Mesothelial cell of epicardium (in vitro differentiated cells): ENCODE measurements around the gene ZDHHC8. TPM values are rescaled to one million over a fixed set of nuclear protein-coding genes. Genes with fewer than 3 reads are reported as not detected.

Experiments used
- DNase-seq, 2 experiments: peaks; one replicate each; pipeline ENCODE4 v3.0.0; 2021; ENCODE audit warnings: low spot score in 2 of 2; ENCODE audit not compliant: unreplicated experiment in 2 of 2
- H3K27ac Mint-ChIP-seq: 2 replicates; pipeline ENCODE4 v1.8.0; 2021; ENCODE audit warnings: mixed read lengths
- H3K27me3 Mint-ChIP-seq: 2 replicates; pipeline ENCODE4 v1.8.0; 2021; ENCODE audit warnings: low read depth, mixed read lengths
- H3K36me3 Mint-ChIP-seq: 2 replicates; pipeline ENCODE4 v1.8.0; 2021; ENCODE audit warnings: mixed read lengths
- H3K4me1 Mint-ChIP-seq: 2 replicates; pipeline ENCODE4 v1.8.0; 2021; ENCODE audit warnings: mixed read lengths
- H3K4me3 Mint-ChIP-seq: 2 replicates; pipeline ENCODE4 v1.8.0; 2021; ENCODE audit warnings: mild to moderate bottlenecking, moderate library complexity, mixed read lengths
- H3K9me3 Mint-ChIP-seq: 2 replicates; pipeline ENCODE4 v1.8.0; 2021; ENCODE audit warnings: mixed read lengths
- total RNA-seq: library from RNA; stranded (reverse); gene quantifications from 3 replicates; pipeline ENCODE4 v1.2.1, GENCODE V29; 2021
- TF ChIP-seq, protein P1 (sequence below): fragments of 200-600 bp; sonication (generic); IDR thresholded peaks from one replicate; pipeline ENCODE4 v1.5.0; 2021; ENCODE audit warnings: antibody characterized with exemption; ENCODE audit not compliant: unreplicated experiment

Gene ZDHHC8
- total RNA-seq, 1 donor from 2014 or later: 86.2 TPM

DNA sequence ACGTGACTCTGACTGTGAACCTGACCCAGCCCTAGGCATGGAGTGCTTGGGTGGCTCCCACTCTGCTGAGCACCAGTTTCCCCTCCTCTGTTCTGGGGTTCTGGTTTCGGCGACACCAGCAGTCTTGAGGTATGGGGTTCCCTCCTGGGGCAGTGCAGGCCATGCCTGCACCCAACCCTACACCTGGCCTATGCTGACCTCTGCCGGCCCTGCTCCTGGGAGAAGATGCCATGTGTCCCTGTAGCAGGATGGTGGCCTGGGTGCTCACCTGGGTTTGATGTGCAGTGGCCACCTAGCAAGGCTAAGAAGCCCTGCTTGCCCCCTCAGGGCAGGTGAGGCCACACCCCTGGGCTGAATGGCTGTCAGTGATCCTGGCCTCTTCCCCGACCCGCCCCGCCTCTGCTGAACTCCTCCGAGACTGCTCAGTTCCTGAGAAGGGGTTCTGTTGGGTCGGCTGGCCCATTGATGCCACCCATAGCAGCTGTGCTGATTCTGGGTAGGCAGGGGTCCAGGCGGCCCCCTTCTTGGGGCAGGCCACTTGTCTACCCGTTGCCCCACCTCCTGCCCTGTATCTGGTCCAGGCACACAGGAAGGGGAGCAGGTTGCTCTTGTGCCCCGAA lies 2.4 kb downstream of the ZDHHC8 start:
- no peaks in the 10 kb centered on the region for H3K27me3 Mint-ChIP-seq
- H3K4me3 Mint-ChIP-seq: peak overlapping the region; percentile 67
- H3K27ac Mint-ChIP-seq: no peak overlapping the region
- no peaks in the 10 kb centered on the region for H3K9me3 Mint-ChIP-seq
- DNase-seq: no peak
- H3K36me3 Mint-ChIP-seq: no peaks in the 10 kb centered on the region
- TF ChIP-seq, protein P1, sequence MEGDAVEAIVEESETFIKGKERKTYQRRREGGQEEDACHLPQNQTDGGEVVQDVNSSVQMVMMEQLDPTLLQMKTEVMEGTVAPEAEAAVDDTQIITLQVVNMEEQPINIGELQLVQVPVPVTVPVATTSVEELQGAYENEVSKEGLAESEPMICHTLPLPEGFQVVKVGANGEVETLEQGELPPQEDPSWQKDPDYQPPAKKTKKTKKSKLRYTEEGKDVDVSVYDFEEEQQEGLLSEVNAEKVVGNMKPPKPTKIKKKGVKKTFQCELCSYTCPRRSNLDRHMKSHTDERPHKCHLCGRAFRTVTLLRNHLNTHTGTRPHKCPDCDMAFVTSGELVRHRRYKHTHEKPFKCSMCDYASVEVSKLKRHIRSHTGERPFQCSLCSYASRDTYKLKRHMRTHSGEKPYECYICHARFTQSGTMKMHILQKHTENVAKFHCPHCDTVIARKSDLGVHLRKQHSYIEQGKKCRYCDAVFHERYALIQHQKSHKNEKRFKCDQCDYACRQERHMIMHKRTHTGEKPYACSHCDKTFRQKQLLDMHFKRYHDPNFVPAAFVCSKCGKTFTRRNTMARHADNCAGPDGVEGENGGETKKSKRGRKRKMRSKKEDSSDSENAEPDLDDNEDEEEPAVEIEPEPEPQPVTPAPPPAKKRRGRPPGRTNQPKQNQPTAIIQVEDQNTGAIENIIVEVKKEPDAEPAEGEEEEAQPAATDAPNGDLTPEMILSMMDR: no peak
- peaks cover 16% of the 10 kb centered on the region for H3K4me1 Mint-ChIP-seq

DNA sequence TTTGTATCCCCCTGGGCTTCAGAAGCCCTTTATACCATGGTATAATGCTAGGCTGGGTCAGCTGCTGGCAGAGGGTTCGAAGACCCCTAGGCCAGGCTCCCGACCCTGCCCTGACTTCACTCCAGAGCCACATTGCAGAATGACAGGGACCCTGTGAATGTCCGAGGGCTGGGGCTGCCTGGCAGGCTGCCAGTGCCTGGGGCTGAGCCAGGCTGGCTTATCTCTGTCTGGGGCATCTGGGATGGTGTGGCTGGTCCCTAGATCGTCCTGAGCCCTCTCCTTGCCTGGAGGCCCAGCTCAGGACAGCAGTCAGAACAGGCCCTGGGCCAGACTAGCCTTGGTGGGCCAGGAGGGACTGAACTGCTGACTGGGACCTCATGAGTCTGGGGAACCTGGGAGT lies 3.7 kb downstream of the ZDHHC8 start:
- no peaks in the 10 kb centered on the region for H3K36me3 Mint-ChIP-seq
- H3K9me3 Mint-ChIP-seq: no peaks in the 10 kb centered on the region
- no peak for DNase-seq
- no peak overlapping the region for H3K27ac Mint-ChIP-seq
- no peak overlapping the region for H3K4me3 Mint-ChIP-seq
- H3K4me1 Mint-ChIP-seq: peaks cover 16% of the 10 kb centered on the region
- TF ChIP-seq, protein P1: no peak
- H3K27me3 Mint-ChIP-seq: no peaks in the 10 kb centered on the region

DNA sequence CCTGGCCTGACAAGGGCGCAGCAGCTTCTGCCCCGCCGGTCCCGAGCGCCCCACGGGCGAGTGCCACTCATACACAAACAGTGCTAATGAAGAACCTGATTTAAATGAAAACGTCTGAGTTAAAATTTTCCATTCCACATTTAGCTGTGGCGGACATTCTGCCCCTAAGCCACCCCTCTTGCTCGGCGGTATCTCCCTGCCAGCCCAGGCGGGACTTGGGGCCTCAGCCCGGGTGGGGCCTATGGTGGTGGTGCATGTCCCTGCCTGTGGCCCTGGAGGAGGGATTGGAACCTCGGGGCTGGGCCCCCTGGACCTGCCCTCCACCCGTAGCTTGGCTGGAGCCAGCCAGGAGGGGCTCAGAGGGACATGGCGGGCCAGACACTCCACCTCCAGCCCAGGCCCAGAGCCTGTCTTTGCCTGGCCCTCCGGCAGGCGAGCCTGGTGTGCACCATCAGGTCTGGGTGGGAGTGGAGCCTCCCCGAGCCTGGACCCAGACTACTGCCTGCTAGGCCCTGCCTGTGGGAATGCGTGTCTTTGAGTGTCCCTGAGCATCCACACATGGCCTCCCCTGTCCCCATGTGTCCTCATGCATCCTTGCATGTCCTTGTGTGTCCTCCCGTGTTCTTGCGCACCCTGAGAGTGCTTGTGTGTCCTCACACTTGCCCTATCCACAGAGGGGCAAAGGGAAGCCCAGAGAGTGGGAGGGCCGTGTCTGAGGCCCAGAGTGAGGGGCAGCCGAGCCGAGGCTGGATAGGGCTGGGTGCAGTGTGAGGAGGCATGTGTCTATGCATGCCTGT lies 4.4 kb downstream of the ZDHHC8 start:
- H3K36me3 Mint-ChIP-seq: no peaks in the 10 kb centered on the region
- H3K9me3 Mint-ChIP-seq: no peaks in the 10 kb centered on the region
- H3K27me3 Mint-ChIP-seq: no peaks in the 10 kb centered on the region
- no peak overlapping the region for H3K27ac Mint-ChIP-seq
- no peak overlapping the region for H3K4me3 Mint-ChIP-seq
- DNase-seq: no peak
- TF ChIP-seq, protein P1: no peak
- peaks cover 16% of the 10 kb centered on the region for H3K4me1 Mint-ChIP-seq

DNA sequence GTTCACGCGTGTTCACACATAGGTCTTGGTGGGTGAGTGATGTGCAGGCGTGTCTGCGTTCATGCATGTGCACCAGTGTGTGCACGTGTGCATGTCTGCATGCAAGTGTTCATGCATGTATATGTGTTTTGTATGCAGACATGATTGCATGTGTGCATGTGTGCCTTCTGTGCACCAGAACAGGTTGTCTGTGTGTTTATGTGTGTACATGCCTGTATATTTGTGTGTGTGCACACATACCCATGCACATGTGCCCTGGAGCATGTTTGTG lies 4.9 kb downstream of the ZDHHC8 start:
- no peaks in the 10 kb centered on the region for H3K9me3 Mint-ChIP-seq
- TF ChIP-seq, protein P1: no peak
- DNase-seq: no peak
- no peak overlapping the region for H3K27ac Mint-ChIP-seq
- no peaks in the 10 kb centered on the region for H3K36me3 Mint-ChIP-seq
- H3K4me1 Mint-ChIP-seq: peaks cover 16% of the 10 kb centered on the region
- H3K27me3 Mint-ChIP-seq: no peaks in the 10 kb centered on the region
- H3K4me3 Mint-ChIP-seq: no peak overlapping the region

DNA sequence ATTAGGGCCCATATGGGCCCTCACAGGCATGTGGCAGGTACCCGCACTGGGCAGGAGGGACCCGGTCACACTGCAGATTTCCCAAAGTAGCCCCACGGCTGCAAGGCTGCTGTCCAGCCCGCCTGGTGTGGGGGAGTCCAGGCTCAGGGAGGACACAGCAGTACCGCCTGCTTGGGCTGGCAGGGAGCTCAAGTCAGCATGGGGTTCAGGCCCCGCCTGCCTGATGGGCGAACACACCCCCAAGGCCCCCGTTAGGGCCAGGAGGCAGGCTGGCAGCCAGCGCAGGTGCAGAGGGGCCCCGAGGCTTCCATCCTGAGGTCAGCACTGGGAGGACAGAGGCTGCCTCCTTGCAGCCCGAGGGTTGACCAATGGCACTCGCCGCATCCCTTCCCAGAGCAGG lies 5.5 kb downstream of the ZDHHC8 start:
- Mint-ChIP-seq H3K4me3 (no peak overlapping the region), H3K27me3 (no peaks in the 10 kb centered on the region), H3K36me3 (no peaks in the 10 kb centered on the region), H3K9me3 (no peaks in the 10 kb centered on the region), H3K4me1 (peaks cover 16% of the 10 kb centered on the region), H3K27ac (no peak overlapping the region)
- TF ChIP-seq, protein P1: no peak
- DNase-seq: no peak
